ENCODE results near the gene GPR4.
"Not testable (repeated sequence)": the region's sequence is repeated elsewhere in the genome, so short reads cannot be mapped to it uniquely, and the experiment has no call there.

GPR4 gene

DNA sequence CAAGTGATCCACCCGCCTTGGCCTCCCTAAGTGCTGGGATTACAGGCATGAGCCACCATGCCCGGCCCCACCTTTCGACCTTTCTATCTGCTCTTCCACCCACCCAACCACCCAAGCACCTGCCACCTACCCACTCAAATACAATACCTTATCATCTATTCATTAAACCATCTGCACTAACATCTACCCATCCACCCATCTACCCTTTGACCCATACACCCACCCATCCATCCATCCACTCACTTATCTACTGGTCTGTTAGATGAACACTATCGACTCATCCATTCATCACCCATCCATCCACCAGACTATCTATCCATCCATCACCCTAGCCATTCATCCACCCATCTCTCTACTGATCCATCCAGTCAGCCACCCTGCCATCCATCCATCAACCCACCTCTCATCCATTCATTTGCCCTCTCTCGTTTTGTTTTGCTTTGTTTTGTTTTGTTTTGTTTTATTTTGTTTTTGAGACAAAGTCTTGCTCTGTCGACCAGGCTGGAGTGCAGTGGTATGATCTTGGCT, 20.0 kb upstream of the GPR4 start:
- DNase-seq, result no peak

- no peak for DNase-seq
Measured at GRCh38 chr19:45621389-45621788, 19.4 kb upstream of the GPR4 start.

DNA sequence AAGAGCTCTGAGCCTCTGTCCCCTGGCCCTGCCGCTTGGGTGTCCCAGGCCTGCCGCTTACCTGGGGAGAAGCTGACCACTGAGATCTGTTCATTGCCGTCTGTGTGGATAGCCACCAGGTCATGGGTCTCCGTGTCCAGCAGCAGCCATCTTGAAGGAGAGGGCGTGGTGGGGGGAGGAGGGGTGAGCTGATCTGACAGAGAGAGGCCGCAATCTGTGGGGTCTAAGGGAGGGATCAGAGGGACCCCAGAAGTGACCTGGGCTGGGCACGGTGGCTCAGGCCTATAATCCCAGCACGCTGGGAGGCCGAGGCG, 14.6 kb upstream of the GPR4 start:
- no peak for DNase-seq

GRCh38 chr19:45615795-45616703, 14.0 kb upstream of the GPR4 start:
- peak; percentile 89 for DNase-seq

DNA sequence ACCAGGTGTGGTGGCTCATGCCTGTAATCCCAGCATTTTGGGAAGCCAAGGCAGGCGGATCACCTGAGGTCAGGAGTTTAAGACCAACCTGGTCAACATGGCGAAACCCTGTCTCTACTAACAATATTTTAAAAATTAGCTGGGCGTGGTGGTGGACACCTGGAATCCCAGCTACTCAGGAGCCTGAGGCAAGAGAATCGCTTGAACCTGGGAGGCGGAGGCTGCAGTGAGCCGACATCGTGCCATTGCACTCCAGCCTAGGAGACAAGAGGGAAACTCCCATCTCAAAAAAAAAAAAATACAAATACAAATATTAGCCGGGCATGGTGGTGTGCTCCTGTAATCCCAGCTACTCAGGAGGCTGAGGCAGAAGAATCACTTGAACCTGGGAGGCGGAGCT, 13.0 kb upstream of the GPR4 start:
- DNase-seq, result not testable (repeated sequence)

DNA sequence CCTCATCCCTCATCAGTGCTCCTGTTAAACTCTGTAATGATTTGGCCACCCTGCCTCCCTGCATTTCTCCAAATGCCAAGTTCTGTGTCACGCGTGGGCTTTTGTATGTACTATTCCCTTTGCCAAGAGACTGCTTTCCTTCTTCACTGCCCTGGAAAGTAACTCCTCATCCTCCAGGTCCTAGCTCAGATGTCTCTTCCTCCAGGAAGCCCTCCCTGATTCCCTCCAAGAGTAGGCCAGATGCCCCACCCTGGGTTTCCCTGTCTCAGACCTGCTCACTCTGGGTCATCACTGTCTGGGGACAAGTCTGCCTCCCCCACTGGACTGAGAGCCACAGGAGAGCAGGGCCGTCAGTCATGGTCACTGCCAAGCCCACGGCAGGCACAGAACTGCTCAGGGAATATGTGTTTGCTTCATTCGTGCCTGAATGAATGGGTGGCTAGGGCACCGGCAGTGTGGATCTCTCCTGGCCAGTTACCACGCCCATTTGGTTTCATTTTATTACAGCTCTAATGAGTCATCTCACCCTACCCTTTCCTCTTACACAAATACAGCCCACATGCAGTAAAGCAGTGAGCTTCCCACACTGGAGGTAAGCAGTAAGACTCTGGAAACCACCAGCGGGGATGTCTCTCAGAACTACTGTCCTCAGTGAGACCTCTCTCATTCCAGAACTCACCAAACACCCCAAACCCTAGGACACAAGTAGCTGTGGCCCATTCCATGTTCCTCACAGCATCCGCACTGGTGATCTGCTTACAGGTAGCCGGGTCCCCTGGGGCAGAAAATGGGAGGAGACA, 12.1 kb upstream of the GPR4 start:
- DNase-seq, result peak; percentile 92

DNA sequence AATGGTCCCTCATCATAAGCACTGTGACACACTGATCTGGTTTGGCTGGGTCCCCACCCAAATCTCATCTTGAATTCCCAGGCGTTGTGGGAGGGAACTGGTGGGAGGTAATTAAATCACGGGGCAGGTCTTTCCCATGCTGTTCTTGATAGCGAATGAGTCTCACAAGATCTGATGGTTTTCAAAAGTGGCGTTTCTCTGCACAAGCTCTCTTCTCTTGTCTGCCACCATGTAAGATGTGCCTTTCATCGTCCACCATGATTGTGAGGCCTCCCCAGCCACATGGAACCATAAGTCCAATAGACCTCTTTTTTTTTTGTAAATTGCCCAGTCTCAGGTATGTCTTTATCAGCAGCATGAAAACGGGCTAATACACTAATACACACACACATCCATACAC, 6.9 kb upstream of the GPR4 start:
- DNase-seq, result no peak

GRCh38 chr19:45607071-45608029, 5.3 kb upstream of the GPR4 start:
- peak; percentile 42 for DNase-seq

GRCh38 chr19:45601115-45601514, 897 bp downstream of the GPR4 start:
- DNase-seq, result no peak

DNA sequence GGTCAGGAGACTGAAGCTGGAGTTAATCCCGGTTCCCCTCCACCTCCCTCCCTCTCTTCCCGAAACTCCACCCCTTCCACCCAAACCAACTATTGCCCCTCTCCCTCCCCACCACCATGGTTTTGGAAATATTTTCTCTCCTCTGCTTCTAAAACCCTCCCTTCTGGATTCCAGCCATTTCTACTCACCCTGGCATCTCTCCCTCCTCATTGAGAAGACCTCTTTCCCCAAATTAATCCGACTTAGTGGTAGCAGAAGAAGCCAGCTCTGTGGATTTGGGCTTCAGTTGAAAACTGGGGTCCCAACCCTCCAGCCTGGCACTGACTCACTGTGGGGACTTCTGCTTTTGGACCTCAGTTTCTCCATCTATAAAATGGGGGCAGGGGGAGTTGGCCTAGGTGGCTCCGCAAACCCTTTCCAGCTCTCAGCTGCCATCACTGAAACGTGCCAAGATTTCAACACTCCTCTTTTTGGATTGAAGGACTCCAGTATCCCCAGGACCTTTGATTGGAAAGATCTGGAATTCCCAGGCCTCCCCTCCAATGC, 1.6 kb downstream of the GPR4 start:
- DNase-seq, result no peak

DNA sequence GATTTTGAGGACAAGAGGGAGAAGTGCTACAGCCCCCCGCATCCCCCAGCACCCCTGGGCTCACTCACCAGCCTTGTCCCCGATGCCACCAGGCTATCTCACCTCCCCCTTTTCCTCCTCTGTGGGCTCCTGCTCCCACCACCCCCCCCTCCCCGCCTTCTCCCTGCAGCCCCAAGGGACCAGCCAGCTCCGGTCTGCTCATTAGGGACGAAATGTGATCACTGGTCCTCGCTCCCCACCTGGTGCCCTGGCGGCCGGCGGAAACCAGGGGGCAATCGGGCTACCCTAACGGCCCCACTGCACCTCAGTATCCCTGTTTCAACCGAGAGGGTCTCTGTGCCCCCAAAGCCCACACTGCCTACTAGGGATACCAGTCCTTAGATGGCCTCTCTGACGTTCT, 2.7 kb downstream of the GPR4 start:
- DNase-seq, result no peak

- DNase-seq, result no peak
Measured at GRCh38 chr19:45598267-45599001, 3.6 kb downstream of the GPR4 start.

DNA sequence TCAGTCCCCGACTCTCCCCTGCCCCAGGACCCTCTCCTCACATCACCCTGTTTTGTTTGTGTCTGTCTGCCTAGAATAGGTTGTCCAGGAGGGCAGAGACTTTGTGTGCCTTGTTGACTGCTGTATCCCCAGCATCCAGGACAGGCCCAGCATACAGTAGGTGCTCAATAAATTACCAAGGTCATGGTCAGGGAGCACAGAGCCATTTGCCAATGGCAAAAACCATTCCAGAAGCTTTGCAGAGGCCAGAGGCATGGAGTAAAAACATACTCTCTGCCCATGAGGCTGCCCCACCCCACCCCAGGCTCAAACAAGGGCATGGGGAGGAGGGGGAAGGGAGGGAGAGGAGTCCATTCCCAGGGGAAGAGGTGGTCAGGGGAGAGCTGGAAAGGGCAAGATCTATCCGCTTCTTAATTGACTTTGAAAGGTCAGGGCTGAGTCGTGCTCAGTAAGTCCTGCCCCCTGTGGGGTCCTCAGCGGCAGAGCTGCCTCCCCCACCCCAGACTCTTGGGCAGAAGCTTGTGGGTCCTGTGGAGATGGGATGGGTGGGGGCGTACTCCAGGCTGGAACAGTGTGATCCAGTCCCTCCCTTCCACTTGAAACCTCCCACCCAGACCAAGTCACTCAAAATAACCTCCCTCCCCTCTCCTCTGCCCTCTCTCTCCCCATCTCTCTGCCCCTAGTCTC, 4.4 kb downstream of the GPR4 start:
- DNase-seq, result no peak

DNA sequence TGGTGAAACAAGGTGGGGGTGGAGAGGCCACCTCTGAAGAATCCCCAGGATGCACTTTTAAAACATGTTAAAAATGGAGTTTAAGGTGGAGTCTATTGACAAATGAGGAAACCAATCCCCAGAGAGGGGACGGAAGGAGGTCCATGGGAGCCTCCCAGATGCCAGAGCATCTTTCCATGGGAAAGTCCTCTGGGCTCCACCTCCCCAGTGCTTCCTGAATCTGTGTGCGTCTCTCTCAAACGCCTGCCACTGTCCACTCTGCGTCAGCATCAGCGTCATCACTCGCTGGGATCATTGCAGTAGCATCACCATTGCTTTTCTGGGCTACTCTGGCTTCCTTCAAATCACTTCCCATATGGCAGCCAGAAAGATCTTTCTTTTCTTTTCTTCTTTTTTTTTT, 6.2 kb downstream of the GPR4 start:
- no peak for DNase-seq

DNA sequence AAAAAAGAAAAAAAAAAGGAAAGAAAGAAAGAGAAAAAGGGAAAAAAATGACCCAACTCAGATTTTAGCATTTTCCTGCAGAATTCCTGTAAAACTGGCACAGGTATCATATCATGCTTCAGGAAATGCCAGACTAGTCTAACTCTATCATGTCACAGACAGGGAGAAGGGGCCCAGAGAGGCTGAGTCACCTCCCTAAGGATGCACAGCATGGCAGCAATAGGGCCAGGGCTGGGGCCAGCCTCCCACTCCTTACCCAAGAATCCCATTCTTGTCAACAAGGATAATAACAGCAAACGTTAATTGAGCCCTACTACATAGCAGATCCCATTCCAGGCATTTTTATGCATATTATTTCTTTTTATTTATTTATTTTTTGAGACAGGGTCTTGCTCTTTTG, 8.5 kb downstream of the GPR4 start:
- DNase-seq, result no peak

DNA sequence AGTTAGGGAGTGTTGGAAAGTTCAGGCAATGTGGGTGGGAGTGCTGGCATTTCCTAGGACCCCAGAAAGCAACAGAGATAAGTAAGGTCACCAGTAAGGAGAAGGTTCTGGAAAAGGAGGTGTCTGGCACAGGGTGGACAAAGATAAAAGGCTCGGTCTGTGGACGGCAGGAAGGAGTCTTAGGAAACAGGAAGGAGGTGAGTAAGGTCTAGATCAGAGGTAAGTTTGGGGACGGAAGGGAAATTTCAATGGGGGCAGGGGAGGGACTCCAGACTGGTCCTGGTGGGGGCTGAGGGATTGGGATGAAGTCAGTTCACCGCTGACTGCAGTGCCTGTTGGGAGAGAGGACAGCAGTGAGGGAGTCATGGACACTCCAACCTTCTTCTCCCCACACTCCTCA, 9.6 kb downstream of the GPR4 start:
- no peak for DNase-seq

DNA sequence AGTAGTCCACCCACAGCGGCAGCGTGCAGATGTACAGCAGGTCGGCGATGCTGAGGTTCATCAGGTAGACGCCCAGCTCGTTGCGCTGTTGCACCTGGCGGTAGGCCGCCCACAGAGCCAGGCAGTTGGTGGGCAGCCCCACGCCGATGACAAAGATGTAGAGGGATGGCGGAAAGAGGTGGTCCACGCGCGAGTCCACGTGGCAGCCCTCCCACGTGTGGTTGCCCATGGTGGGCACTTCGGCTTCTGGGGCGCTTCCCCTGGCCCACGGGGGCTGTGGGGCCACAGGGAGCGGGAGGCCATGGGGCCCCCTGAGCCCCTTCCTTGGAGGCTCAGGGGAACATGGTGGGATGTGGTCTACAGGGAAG, 10.4 kb downstream of the GPR4 start:
- no peak for DNase-seq

GRCh38 chr19:45591004-45591637, 10.9 kb downstream of the GPR4 start:
- DNase-seq, result peak; percentile 53

DNA sequence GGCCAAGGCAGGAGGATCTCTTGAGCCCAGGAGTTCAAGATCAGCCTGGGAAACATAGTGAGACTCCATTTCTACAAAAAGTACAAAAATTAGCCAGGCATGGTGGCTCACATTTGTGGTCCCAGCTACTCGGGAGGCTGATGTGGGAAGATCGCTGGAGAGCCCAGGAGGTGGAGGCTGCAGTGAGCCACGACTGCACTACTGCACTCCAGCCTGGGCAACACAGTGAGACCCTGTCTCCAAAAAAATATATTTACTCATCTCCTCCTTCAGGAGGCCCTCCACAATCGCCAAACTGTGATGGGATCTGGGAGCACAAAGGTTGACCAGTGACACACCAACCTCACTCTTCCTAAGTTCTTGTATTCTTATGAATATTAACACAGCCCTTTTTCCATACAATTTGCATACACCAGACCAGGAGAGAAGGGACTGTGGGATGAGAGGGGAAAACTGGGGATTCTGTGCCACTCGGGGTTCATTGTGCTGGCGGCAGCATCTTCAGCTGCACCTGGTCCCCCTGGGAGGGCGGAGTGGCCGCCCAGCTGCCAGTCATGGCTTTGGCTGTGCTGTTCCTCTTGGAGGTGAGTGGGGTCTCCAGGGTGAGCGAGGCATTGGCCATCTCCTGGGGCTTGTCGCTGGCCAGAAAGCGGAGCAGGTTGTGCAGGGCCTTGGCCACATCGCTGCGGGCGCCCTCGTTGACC, 11.6 kb downstream of the GPR4 start:
- DNase-seq, result no peak

DNA sequence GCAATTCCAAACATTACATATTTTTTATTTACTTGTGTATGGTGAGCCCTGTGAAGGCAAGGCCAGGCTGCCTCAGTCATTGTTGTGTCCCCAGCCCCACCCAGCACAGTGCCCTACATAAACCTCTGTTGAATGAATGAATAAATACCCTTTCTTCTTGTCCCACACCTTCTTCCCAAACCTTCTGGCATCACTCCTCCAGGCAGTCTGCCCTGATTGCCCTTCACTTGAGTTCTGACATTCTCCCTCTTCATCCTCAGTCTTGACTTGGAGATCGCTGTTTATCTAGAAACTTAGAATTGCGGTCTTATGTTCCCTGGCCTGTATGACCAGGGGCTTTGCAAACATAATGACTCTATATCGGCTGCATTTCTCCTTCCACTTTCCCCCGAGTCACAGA, 12.2 kb downstream of the GPR4 start:
- DNase-seq, result no peak

Measured in activated CD4-positive, alpha-beta T cell treated with anti-CD3 and anti-CD28 coated beads, Interleukin-10, Interleukin-2, amounts not matched to agents 100 ng/mL and 50 ng/mL, durations not matched to agents 16 hours and 8 hours (primary cell).